GM11168 (cell line): ENCODE results near the gene CAVIN3.

ENCODE experiments used
- in situ Hi-C: fragments of 300-500 bp; cut with MboI; formaldehyde crosslinking; loops from one replicate; pipeline ENCODE4 v1.12.0; 2022; ENCODE audit warnings: low sequenced_read_pairs; ENCODE audit not compliant: unreplicated experiment

CAVIN3 gene, protein sequence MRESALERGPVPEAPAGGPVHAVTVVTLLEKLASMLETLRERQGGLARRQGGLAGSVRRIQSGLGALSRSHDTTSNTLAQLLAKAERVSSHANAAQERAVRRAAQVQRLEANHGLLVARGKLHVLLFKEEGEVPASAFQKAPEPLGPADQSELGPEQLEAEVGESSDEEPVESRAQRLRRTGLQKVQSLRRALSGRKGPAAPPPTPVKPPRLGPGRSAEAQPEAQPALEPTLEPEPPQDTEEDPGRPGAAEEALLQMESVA

DNA sequence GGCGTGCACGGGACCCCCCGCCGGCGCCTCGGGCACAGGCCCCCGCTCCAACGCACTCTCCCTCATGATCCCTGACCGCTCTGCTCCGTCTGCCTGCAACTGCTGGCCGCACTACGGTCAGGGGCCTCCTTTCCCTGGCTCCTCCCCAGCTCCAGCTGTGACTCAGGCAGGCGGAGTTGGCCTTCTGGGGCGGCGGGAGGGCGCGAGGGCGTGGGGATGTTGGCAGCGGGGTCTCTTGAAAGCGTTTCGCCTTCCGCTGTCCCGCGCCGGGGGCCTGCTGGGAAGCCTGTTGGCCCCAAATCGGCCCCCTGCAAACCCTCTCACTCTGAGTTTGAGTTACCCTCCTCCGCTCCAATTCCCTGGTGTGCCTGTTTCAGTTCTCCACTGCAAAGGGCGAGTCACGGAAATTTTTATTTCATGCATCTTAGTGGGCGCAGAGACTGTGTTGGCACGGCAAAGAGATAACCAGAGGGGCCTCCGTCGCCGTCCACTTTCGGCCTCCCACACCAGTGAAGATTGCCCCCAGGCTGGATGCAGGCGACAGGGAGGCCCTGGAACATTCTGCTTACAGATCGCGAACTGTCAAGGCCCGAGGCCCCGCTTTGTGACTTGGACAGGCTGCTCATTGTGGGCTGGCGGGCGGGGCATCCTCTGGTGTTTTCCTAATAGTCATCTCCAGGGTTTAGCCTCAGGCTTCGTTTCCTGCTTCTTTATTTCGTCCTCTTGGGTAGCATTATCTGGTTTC is at the start of gene CAVIN3:
TSS of gene CAVIN3 (minus strand) at position 91 of the 745 bp plus-strand sequence. CDS start at position 66, 25 bp downstream.
- in situ Hi-C loops = no loop called here

DNA sequence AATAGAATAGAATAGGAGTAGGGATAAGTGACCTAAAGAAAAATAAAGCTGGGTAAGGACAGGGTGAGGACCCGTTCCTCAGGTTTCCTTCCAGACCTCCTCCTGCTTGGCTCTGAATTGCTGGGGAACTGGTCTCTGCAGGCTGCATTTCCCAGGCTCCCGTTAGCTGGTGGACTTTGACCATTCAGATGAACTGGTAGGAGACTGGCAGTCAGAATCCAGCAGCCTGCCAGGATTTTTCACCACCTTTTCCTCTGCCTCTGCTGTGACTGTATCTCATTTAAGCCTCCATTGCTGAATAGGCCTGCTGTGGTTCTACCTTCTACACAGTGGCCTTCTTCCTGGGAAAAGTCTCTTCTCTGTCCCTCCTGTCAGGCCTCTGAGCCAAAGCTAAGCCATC is 45.4 kb upstream of the CAVIN3 start:
- in situ Hi-C loops = no loop called here

DNA sequence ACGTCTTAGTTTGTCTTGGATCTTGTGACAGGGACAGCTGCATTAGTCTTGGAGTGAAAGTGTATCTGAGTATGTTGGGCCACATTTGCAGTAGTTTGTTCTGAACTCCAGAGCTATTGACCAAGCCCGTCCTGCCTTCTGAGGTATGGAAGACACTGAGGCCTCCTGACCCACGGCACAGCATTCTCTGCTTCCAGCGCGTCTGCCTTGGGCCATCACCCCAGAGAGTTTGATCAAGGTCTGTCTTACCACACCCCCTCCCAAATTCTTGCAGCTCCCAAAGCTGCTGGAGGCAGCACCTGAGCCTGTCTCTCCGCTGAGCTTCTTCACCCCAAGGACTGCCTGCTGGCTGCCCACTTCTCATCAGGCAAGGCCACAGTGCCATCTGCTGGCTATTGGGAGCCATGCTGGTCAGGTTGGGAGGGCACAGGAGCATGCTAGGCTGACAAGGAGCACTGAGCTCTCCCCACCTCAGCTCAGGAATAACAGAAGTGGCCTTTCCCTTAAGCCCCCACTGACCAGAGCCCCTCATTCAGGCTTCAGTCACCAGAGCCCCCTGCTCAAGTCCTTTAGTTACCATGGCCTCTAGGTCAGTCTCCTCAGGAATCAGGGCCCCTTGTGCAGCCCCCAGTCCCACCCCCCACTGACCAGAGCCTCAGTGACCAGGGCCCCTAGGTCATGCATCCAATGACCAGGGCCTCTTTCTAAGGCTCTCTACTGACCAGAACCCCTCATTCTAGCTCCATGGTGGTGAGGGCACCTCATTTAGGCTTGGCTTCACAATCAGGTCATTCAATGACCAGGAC is 42.8 kb upstream of the CAVIN3 start:
- in situ Hi-C loops = no loop called here

DNA sequence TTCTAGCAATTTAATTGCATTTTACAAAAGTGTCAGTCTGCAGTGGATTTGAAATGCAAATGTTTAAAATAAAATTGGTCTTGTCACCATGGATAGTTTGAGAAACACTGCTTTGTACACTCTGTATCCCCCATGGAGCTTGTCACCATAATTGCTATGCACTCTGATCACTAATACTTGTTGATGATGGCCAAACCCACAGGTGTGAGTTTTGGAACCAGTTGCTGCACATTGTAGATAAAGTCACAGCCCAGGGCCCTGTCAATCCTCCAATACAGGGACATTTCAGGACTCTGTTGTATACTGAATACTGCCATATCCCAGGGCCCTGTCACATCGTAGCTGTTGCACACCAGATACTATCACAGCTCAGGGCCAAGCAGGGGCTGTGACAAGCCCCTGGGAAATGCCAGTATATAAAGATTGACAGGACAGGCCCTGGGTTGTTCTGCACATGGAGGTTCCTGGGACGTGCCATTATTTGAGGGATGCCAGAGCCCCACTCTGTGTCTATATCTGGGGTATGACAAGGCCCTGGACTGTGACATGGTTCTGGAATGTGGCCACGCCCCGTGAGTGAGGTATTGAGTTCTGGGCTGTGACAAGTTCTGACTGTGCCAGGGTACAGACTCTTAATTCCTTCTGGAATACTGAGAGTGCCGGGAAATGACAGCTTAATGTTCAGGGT is 42.0 kb upstream of the CAVIN3 start:
- in situ Hi-C loops = no loop called here

DNA sequence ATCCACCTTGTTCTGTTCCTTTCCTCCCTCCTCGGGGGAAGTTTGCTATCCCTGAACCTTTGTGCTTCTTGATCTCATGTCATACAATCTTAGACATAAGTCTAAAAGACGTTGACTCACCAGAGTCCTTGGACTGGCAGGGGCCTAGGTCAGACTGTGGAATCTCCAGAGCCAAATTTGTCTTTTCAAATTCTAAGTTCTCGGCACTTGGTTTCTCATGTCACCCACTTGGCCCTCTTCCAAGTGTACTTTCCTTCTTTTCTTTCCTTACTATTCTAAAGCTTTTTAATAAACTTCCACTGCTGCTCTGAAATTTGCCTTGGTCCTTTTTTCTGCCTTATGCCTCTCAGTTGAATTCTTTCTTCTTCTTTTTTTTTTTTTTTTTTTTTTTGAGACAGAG is 39.9 kb upstream of the CAVIN3 start:
- in situ Hi-C loops = no loop called here

DNA sequence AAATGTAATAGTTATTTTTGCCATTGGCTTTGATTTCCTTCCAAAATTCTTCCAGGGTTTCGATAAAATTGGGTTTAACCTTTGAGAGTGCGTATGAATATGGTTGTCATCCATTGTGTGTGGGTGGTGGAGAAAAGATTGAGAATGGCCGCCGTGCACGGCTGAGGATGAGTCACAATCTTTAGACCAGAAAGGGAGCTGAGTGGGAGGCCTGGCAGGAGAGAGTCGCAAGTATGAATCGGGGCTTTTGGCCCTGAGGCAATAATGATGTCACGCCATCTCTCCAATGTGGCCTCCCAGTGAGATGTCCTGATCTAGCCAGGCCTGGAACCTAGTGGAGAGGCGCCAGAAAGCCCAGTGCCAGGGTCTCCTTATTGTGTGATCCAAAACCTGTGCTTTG is 36.9 kb upstream of the CAVIN3 start:
- in situ Hi-C loops = loop anchor here (10.0 kb wide), 1 partner anchor 112 kb away; no protein-coding TSS in a partner anchor

DNA sequence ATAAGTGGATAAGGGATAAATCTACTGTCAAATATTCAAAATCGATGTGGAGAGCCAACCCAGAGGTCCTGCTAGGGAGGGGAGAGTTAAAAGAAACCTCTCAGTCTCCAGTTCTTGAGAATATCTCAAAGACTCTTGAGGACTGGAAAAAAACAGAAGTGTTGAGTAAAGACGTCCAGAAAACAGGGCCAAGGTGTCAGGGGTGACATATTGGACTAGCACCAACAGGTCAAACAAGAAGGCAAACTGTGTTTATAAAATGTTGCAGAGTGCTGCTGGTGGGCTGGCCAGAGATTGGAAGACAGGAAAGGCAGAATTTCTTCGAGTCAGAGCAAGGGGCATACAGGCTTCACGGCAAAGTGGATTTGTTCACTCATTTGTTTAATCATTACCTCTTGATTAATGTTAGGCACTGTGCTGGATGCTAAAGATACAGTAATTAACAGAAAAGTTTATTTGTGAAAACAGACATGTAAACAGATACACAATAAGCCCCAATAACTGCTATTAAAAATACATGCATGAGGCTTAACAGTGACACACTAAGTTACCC is 36.3 kb upstream of the CAVIN3 start:
- in situ Hi-C loops = loop anchor here (10.0 kb wide), 1 partner anchor 112 kb away; no protein-coding TSS in a partner anchor

DNA sequence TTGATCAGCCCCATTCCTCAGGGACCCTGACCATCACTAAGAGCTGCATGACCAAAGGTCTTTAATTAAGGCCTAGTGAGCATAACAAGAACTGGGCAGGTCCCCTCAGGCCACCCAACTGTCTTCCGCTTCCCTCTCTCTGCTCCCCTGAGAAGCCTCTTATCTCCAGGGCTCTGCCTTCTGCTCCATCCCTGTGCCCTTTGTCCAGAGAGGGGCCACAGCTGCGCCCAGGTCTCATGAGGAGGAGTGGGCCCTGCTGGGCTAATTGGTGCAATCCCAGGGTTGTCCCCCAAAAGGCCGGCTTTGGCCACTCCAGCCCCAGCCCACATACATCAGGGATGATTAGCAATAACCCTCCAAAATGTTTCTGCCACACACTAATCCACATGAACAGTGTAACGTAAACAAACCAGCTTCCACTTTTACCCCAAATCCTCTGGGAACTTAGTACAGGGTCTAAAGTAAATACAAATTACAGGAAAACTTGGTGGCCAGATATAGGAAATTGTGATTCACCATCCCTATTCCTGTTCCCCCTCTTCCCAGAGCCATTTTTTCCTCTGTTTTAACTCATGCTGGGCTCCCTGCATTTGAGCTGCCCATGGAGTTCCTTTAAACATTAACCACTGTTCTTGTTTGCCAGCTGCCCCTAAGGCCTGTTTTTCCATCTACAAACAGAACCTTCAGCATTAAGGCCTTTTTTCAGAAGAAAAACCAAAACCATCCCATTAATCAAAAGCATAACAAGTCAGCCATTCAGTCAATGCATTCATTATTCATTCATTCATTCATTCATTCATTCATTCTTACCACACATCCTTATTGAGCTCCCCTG is 34.6 kb upstream of the CAVIN3 start:
- in situ Hi-C loops = loop anchor here (10.0 kb wide), 1 partner anchor 110 kb away; no protein-coding TSS in a partner anchor

DNA sequence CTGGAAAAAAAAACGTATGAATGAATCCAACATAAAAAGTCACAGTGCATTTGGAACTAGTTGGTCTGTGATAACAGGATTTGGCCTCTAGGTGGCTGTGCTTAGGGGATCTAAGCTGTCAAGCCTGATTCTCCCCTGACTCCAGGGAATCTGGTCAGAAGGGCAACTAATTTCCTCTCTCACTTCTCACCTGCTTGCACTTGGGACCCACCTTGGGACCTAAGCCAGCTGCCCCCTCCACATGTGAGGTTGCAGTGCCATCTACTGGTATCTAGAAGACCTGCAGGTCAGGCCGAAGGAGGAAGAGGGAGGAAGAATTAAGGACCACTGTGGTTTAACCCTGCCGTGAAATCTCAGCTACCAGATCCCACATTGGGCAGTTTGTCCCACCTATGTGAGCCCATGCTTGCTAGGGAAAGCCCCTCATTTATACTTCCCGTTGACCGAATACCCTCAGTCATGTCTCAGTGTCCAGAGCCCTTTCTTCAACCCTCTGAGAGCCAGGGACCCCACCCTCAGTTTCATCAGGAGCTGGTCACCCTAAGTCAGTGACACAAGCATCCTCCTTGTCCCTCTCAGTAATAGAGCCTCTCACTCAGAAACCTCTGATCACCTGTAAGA is 33.2 kb upstream of the CAVIN3 start:
- in situ Hi-C loops = loop anchor here (10.0 kb wide), 1 partner anchor 109 kb away; no protein-coding TSS in a partner anchor

DNA sequence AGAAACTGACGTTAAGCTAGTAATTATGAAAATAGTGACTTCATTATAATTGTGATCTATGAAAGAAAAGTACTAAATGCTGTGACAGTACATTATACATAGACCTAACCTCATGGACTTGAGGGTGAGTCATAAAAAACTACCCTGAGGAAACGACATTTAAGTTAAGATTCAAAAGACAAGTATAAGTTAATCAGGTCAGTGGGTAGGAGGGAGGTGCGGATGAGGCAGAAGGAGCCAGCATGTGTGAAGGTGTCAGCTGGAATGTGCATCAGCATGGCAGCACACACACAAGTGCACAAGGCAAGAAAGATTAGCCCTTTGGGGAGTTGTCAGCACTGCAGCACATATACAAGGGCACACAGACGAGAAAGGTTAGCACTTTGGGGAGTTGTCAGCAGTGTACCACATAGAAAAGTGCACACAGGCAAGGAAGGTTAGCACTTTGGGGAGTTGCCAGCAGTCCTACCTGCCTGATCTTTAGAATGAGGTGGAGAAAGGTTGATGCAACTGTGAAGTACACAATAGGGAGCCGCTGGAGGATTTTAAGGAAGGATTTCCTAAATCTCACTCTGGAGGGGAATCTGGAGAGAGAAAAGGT is 31.6 kb upstream of the CAVIN3 start:
- in situ Hi-C loops = loop anchor here (10.0 kb wide), 1 partner anchor 107 kb away; no protein-coding TSS in a partner anchor

DNA sequence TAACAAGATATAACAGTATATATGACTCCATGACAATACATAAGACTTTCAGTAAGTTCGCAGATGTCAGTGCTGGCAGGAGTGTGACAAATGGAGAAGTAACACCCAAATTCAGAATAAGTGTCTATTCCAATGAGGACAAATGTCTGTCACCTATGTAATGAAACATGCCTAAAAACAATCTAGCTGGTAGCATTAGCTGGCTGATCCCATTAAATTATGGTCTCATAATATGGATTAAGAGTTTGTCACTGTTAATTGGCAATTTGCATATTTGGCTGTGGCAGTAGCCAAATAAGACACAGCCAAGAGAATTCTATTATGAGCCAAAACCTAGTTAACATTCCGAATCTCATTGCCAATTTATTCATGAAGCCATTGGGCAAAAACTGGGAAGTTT is 30.2 kb upstream of the CAVIN3 start:
- in situ Hi-C loops = loop anchor here (10.0 kb wide), 1 partner anchor 106 kb away; no protein-coding TSS in a partner anchor

DNA sequence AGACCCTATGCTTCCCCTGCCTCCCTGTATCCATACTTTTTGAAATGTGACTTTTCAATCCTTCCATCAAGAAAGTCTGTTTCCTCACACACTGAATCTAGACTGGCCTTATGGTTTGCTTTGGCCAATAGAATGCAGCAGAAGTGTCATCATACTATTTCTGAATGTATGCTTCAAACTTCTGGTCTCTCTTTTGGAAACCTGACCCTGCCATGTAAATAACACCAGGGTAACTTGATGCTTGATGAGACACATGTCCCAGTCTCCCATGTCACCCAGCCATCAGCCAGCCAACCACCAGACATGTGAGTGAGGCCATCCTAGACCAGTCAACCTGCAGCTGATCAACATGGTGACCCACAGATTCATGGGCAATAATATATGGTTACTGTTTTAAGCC is 29.7 kb upstream of the CAVIN3 start:
- in situ Hi-C loops = loop anchor here (10.0 kb wide), 1 partner anchor 105 kb away; no protein-coding TSS in a partner anchor

DNA sequence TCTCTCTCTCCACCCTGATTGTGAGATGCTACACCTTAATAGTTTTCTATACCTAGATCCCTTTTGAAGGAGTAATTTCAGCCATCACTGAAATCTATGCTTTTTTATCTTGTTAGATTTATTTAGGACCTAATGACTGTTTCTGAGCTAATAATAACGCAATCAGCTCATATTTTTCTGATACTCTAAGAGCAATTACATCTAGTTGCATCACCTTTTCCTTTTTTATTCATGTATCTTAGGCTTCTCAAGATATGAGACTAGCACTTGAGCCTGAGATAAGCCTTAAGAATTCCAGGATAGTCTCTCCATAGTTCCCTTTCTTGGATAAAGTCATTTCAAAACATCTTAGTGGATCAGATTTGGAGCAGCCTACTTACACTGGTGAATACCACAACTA is 25.1 kb upstream of the CAVIN3 start:
- in situ Hi-C loops = loop anchor here (25.0 kb wide), 1 partner anchor 333 kb away; the partner anchor contains the start of gene OR56A4

DNA sequence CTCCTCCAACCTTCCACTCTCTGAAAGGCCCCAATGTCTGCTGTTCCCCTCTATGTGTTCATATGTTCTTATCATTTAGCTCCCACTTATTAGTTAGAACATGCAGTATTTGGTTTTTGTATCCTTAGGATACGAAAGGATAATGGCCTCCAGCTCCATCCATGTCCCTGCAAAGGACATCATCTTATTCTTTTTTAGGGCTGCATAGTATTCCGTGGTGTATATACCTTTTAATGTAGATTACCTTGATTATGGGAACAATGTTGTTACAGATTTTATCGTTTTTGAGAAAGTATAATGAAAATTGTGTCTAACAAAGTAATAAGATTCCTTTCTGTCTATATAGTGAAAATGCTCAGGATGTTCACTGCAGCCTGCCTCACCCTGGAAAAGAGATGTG is 16.0 kb upstream of the CAVIN3 start:
- in situ Hi-C loops = loop anchor here (25.0 kb wide), 1 partner anchor 324 kb away; the partner anchor contains the start of gene OR56A4

DNA sequence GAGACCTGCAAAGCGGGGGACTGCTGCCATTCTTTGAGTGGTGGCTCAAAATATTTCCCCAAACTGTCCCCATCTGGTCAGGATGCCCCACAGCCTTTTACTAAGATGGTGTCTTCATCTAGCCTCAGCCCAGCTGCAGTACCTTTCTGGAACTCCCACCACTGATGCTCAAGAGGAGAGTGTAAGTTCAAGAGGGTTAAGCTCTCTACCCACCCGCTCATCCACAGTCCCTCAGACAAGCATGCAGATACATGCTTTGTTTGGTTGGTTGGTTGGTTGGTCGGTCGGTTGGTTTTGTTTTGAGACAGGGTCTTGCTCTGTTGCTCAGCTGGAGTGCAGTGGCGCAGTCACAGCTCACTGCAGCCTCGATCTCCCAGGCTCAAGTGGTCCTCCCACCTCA is 14.5 kb upstream of the CAVIN3 start:
- in situ Hi-C loops = loop anchor here (25.0 kb wide), 1 partner anchor 323 kb away; the partner anchor contains the start of gene OR56A4

DNA sequence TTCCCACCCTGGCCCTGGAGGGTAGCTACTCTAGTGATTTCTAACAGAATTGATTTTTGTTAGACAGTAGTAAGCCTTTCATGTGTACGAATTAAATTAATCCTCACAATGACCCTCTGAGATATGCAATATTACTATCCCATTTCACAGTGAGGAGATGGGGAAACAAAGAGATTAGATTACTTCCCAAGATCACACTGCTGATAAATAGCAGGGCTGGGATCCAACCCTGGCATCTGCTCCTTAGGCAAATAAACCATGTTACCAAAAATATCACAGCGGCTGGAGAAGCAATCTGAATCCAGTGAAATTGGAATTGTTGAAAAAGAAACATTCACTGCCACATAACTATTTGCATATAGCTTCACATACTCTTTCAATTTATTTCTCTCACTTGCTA is 12.8 kb upstream of the CAVIN3 start:
- in situ Hi-C loops = loop anchor here (25.0 kb wide), 1 partner anchor 321 kb away; the partner anchor contains the start of gene OR56A4

DNA sequence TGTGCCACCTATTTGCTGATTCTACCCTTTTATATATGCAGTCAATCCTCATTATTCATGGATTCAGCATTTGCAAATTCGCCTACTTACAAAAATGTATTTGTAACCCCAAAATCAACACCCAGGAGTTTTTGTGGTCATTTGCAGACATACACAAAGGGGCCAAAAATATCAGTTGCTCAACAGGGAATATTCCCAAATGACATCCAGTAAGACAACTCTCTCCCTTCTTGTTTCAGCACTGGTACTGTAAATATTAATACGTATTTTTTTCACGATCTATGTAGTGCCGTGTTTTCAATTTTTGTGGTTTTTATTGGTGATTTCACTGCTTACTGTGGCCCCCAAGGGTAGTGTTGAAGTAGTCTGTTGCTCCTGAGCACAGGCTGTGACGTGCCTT is 11.8 kb upstream of the CAVIN3 start:
- in situ Hi-C loops = loop anchor here (25.0 kb wide), 1 partner anchor 320 kb away; the partner anchor contains the start of gene OR56A4
